Measurements from ENCODE around the gene SOD1. TPM values are rescaled to one million over a fixed set of nuclear protein-coding genes. Genes with fewer than 3 reads are reported as not detected.

SOD1 gene
- total RNA-seq, 1 donor from 2014 or later, result 183 TPM

- no peak for DNase-seq (ENCODE audit: low read depth in 2 of 2)
Observed at GRCh38 chr21:31682620-31683019, 23.1 kb downstream of the SOD1 start.

GRCh38 chr21:31683029-31683428 is 23.5 kb downstream of the SOD1 start:
- DNase-seq (ENCODE audit: low read depth in 2 of 2), result no peak

- DNase-seq (ENCODE audit: low read depth in 2 of 2), result no peak
Observed at GRCh38 chr21:31684918-31685317, 25.4 kb downstream of the SOD1 start.

GRCh38 chr21:31686272-31686915 is 26.9 kb downstream of the SOD1 start:
- DNase-seq (ENCODE audit: low read depth in 2 of 2), result no peak

- no peak for DNase-seq (ENCODE audit: low read depth in 2 of 2)
Observed at GRCh38 chr21:31687108-31687507, 27.6 kb downstream of the SOD1 start.

- no peak for DNase-seq (ENCODE audit: low read depth in 2 of 2)
Observed at GRCh38 chr21:31688603-31689368, 29.3 kb downstream of the SOD1 start.

- DNase-seq (ENCODE audit: low read depth in 2 of 2), result no peak
Observed at GRCh38 chr21:31693222-31693621, 33.7 kb downstream of the SOD1 start.

- no peak for DNase-seq (ENCODE audit: low read depth in 2 of 2)
Observed at GRCh38 chr21:31696424-31696823, 36.9 kb downstream of the SOD1 start.

GRCh38 chr21:31698461-31698860 is 39.0 kb downstream of the SOD1 start:
- DNase-seq (ENCODE audit: low read depth in 2 of 2), result no peak

GRCh38 chr21:31700040-31700439 is 40.5 kb downstream of the SOD1 start:
- no peak for DNase-seq (ENCODE audit: low read depth in 2 of 2)

GRCh38 chr21:31706562-31706961 is 47.1 kb downstream of the SOD1 start:
- DNase-seq (ENCODE audit: low read depth in 2 of 2), result no peak

- no peak for DNase-seq (ENCODE audit: low read depth in 2 of 2)
Observed at GRCh38 chr21:31707499-31707898, 48.0 kb downstream of the SOD1 start.

- no peak for DNase-seq (ENCODE audit: low read depth in 2 of 2)
Observed at GRCh38 chr21:31708541-31708940, 49.0 kb downstream of the SOD1 start.

GRCh38 chr21:31710586-31710985 is 51.1 kb downstream of the SOD1 start:
- peak in 1 of 2 donors; percentile 7 for DNase-seq (ENCODE audit: low read depth in 2 of 2)

GRCh38 chr21:31711326-31711725 is 51.8 kb downstream of the SOD1 start:
- no peak for DNase-seq (ENCODE audit: low read depth in 2 of 2)

- DNase-seq (ENCODE audit: low read depth in 2 of 2), result no peak
Observed at GRCh38 chr21:31711745-31712285, 52.3 kb downstream of the SOD1 start.

- DNase-seq (ENCODE audit: low read depth in 2 of 2), result no peak
Observed at GRCh38 chr21:31713115-31713514, 53.6 kb downstream of the SOD1 start.

- no peak for DNase-seq (ENCODE audit: low read depth in 2 of 2)
Observed at GRCh38 chr21:31713973-31714740, 54.7 kb downstream of the SOD1 start.

- no peak for DNase-seq (ENCODE audit: low read depth in 2 of 2)
Observed at GRCh38 chr21:31714741-31715365, 55.4 kb downstream of the SOD1 start.

- DNase-seq (ENCODE audit: low read depth in 2 of 2), result no peak
Observed at GRCh38 chr21:31716106-31716505, 56.6 kb downstream of the SOD1 start.

Data from dermis microvascular lymphatic vessel endothelial cell (primary cell).